ENCODE measurements around the gene HDAC9. TPM values are rescaled to one million over a fixed set of nuclear protein-coding genes. Genes with fewer than 3 reads are reported as not detected.
A peak's percentile ranks its signal among the peaks of the same experiment; 100 is the strongest.

The HDAC9 gene
- total RNA-seq, 1 donor from 2014 or later, result 32.4 TPM

- intact Hi-C loops (cut with DNase I), result no loop called here
- Histone ChIP-seq H3K4me1 (peaks cover 7% of the 10 kb centered on the region), H3K27me3 (no peaks in the 10 kb centered on the region), H3K36me3 (no peaks in the 10 kb centered on the region), H3K9me3 (no peaks in the 10 kb centered on the region), H3K4me3 (no peak overlapping the region), H3K27ac (no peak overlapping the region)
- TF ChIP-seq, protein P1, sequence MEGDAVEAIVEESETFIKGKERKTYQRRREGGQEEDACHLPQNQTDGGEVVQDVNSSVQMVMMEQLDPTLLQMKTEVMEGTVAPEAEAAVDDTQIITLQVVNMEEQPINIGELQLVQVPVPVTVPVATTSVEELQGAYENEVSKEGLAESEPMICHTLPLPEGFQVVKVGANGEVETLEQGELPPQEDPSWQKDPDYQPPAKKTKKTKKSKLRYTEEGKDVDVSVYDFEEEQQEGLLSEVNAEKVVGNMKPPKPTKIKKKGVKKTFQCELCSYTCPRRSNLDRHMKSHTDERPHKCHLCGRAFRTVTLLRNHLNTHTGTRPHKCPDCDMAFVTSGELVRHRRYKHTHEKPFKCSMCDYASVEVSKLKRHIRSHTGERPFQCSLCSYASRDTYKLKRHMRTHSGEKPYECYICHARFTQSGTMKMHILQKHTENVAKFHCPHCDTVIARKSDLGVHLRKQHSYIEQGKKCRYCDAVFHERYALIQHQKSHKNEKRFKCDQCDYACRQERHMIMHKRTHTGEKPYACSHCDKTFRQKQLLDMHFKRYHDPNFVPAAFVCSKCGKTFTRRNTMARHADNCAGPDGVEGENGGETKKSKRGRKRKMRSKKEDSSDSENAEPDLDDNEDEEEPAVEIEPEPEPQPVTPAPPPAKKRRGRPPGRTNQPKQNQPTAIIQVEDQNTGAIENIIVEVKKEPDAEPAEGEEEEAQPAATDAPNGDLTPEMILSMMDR (IDR thresholded peaks at IDR 0.05), result no peak
- no peak for TF ChIP-seq POLR2A (IDR thresholded peaks at IDR 0.05)
- TF ChIP-seq POLR2AphosphoS5 (IDR thresholded peaks at IDR 0.05; ENCODE audit: insufficient read depth in 1 of 2, low read depth in 1 of 2), result no peak
- no peak for DNase-seq (ENCODE audit: extremely low spot score in 2 of 2)
Observed at GRCh38 chr7:18861514-18862118, 366.1 kb downstream of the HDAC9 start.

DNA sequence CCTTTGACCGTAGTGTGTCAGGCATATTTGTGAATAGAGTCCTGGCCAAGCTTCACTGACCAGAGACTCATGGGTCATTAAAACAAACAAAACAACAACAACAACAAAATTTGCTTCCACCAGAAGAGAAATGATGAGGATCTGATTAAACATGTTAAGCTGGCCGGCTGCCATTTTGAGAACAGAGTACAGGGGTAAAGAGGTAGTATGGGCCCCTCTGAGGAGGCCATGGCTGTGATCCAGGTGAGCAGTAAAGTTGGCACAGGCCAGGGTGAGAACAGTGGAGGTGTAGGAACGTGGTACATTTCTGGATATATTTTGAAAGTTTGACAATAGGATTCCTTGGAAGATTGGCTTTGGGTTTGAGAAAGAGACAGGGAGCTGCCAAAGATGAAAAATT is 369.4 kb downstream of the HDAC9 start:
- TF ChIP-seq, protein P1 (IDR thresholded peaks at IDR 0.05), result no peak
- TF ChIP-seq POLR2AphosphoS5 (IDR thresholded peaks at IDR 0.05; ENCODE audit: insufficient read depth in 1 of 2, low read depth in 1 of 2) (no peak), POLR2A (IDR thresholded peaks at IDR 0.05) (no peak)
- H3K36me3 ChIP-seq, result no peaks in the 10 kb centered on the region
- no peaks in the 10 kb centered on the region for H3K9me3 ChIP-seq
- H3K27ac ChIP-seq, result no peak overlapping the region
- intact Hi-C loops (cut with DNase I), result no loop called here
- no peak overlapping the region for H3K4me3 ChIP-seq
- DNase-seq (ENCODE audit: extremely low spot score in 2 of 2), result no peak
- H3K4me1 ChIP-seq, result peaks cover 16% of the 10 kb centered on the region
- H3K27me3 ChIP-seq, result no peaks in the 10 kb centered on the region

DNA sequence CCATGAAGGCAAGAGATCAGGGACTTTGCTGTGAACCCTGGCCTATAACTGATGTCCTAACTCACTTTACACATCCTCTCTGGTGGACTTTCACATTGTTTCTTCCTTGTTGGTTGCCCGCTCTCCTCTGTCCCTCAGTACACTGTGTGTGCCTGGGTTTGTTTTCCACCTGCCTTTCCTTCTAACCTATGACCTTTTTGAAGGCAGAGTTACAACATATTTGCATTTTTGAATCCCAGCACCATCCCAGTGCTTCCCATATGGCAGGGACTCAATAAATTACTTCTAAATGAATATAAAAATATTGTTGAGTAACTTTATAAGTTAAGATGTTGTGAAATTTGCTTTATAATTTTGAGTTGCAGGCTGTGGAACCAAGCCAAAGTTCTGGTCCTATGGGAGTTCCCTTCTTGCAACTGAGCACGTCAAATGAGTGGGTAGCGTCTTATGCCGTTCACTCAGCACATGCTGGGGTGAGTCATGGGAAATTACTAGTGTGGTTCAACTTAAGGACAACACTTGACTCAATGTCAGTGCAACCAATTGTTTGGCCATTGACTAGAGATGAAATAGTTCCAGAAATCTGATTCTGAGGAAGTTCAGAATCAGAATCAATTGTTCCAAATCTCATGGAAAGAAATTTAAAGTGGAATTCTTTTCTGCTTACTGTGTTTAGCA is 370.9 kb downstream of the HDAC9 start:
- no peak overlapping the region for H3K4me3 ChIP-seq
- H3K27ac ChIP-seq, result peak overlapping the region; percentile 67
- DNase-seq (ENCODE audit: extremely low spot score in 2 of 2), result peak in 1 of 2 donors; percentile 94
- intact Hi-C loops (cut with DNase I), result no loop called here
- TF ChIP-seq POLR2AphosphoS5 (IDR thresholded peaks at IDR 0.05; ENCODE audit: insufficient read depth in 1 of 2, low read depth in 1 of 2) (peak; percentile 36 to 95), POLR2A (IDR thresholded peaks at IDR 0.05) (no peak)
- TF ChIP-seq, protein P1 (IDR thresholded peaks at IDR 0.05), result no peak
- H3K27me3 ChIP-seq, result no peaks in the 10 kb centered on the region
- H3K36me3 ChIP-seq, result no peaks in the 10 kb centered on the region
- H3K4me1 ChIP-seq, result peaks cover 16% of the 10 kb centered on the region
- H3K9me3 ChIP-seq, result no peaks in the 10 kb centered on the region

DNA sequence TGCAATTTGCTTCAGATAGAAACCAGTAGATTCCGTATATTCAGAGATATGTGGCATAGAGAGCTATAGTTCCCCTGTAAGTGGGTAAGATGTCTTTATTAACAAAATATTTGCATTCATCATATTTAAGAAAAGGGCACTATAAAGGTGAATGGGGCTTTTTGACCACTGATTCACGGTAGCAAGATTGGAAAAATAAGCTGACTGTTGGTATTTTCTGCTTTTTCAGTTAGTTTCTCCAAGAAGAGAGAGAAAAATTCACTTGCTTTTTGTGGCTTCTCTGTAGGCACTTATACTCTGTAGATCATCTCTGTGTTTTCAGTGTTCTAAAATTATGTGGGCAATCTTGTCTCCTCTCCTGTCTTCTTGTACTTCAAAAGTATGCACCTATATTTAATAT is 376.8 kb downstream of the HDAC9 start:
- Histone ChIP-seq H3K27ac (no peak overlapping the region), H3K9me3 (no peaks in the 10 kb centered on the region), H3K27me3 (no peaks in the 10 kb centered on the region), H3K4me1 (peaks cover 2% of the 10 kb centered on the region), H3K4me3 (no peak overlapping the region), H3K36me3 (no peaks in the 10 kb centered on the region)
- no peak for DNase-seq (ENCODE audit: extremely low spot score in 2 of 2)
- TF ChIP-seq POLR2A (IDR thresholded peaks at IDR 0.05), result no peak
- TF ChIP-seq POLR2AphosphoS5 (IDR thresholded peaks at IDR 0.05; ENCODE audit: insufficient read depth in 1 of 2, low read depth in 1 of 2), result no peak
- TF ChIP-seq, protein P1 (IDR thresholded peaks at IDR 0.05), result no peak
- intact Hi-C loops (cut with DNase I), result no loop called here

DNA sequence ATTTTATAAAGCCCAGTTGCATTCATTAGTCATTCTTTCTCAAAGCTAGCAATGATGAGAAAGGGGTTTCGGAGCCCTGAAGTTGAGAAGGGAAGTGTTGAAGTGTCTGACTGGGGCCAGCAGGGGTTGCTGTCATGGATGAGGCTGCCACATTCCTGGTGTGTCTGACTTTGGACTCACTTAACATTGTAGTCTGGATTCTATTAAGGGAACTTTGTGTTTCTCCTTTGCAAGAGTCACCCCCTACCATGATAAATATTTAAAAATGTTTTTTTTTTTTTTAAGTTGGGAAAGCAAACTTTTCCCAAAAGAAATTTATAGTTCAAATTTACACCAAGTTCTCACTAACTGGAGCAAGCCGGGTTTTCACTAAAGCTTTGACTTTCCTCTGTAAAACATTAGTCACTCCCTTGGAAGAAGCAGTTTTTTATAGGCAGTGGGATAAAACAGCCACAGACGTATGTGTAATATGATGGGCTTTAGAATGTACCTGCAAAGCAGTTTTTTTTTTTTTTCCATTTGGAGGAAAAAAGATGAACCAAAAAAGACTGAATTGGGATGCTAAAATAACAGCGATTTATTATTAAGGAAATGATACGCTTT is 378.3 kb downstream of the HDAC9 start:
- TF ChIP-seq, protein P1 (IDR thresholded peaks at IDR 0.05), result no peak
- TF ChIP-seq POLR2AphosphoS5 (IDR thresholded peaks at IDR 0.05; ENCODE audit: insufficient read depth in 1 of 2, low read depth in 1 of 2), result no peak
- no peak for TF ChIP-seq POLR2A (IDR thresholded peaks at IDR 0.05)
- H3K4me1 ChIP-seq, result no peaks in the 10 kb centered on the region
- intact Hi-C loops (cut with DNase I), result no loop called here
- H3K27ac ChIP-seq, result no peak overlapping the region
- H3K27me3 ChIP-seq, result no peaks in the 10 kb centered on the region
- no peak overlapping the region for H3K4me3 ChIP-seq
- H3K9me3 ChIP-seq, result no peaks in the 10 kb centered on the region
- no peaks in the 10 kb centered on the region for H3K36me3 ChIP-seq
- no peak for DNase-seq (ENCODE audit: extremely low spot score in 2 of 2)

Data from vagina (tissue), 2 donors.